IPS-15b (cell line): ENCODE data around the gene GRAP2.
"Not testable (repeated sequence)": the region's sequence is repeated elsewhere in the genome, so short reads cannot be mapped to it uniquely, and the experiment has no call there.

Experiments
- H3K27me3 ChIP-seq: one replicate; pipeline ENCODE4 v1.6.1; 2013; ENCODE audit warnings: low read length; ENCODE audit not compliant: control insufficient read depth, insufficient read depth
- H3K36me3 ChIP-seq: one replicate; pipeline ENCODE4 v1.6.1; 2013; ENCODE audit warnings: low read length; ENCODE audit not compliant: control insufficient read depth, insufficient read depth
- H3K4me1 ChIP-seq: one replicate; pipeline ENCODE4 v1.6.1; 2013; ENCODE audit warnings: mild to moderate bottlenecking, low read length; ENCODE audit not compliant: control insufficient read depth, insufficient read depth
- H3K4me3 ChIP-seq: one replicate; pipeline ENCODE4 v1.5.1; 2013; ENCODE audit warnings: low read depth, low read length
- H3K9ac ChIP-seq: one replicate; pipeline ENCODE4 v1.6.1; 2013; ENCODE audit warnings: low read depth, mild to moderate bottlenecking, low read length
- H3K9me3 ChIP-seq: one replicate; pipeline ENCODE4 v1.6.1; 2013; ENCODE audit warnings: mild to moderate bottlenecking, low read length; ENCODE audit not compliant: control insufficient read depth, insufficient read depth

The GRAP2 gene

GRCh38 chr22:39985383-39986035, 84.6 kb downstream of the GRAP2 start:
- Histone ChIP-seq H3K36me3 (no peaks in the 10 kb centered on the region), H3K9ac (no peak overlapping the region), H3K27me3 (peaks cover 22% of the 10 kb centered on the region), H3K4me3 (no peak overlapping the region), H3K4me1 (no peaks in the 10 kb centered on the region), H3K9me3 (no peaks in the 10 kb centered on the region)

GRCh38 chr22:39988386-39989114, 87.7 kb downstream of the GRAP2 start:
- peaks cover 42% of the 10 kb centered on the region for H3K27me3 ChIP-seq
- no peak overlapping the region for H3K4me3 ChIP-seq
- no peaks in the 10 kb centered on the region for H3K4me1 ChIP-seq
- no peak overlapping the region for H3K9ac ChIP-seq
- no peaks in the 10 kb centered on the region for H3K36me3 ChIP-seq
- H3K9me3 ChIP-seq = no peaks in the 10 kb centered on the region

- Histone ChIP-seq H3K36me3 (no peaks in the 10 kb centered on the region), H3K9ac (no peak overlapping the region), H3K4me3 (no peak overlapping the region), H3K27me3 (peaks cover 49% of the 10 kb centered on the region), H3K9me3 (no peaks in the 10 kb centered on the region), H3K4me1 (no peaks in the 10 kb centered on the region)
These were observed 88.7 kb downstream of the GRAP2 start for GRCh38 chr22:39989633-39990032.

- no peaks in the 10 kb centered on the region for H3K9me3 ChIP-seq
- H3K4me3 ChIP-seq = no peak overlapping the region
- H3K27me3 ChIP-seq = peaks cover 47% of the 10 kb centered on the region
- no peaks in the 10 kb centered on the region for H3K4me1 ChIP-seq
- H3K9ac ChIP-seq = no peak overlapping the region
- no peaks in the 10 kb centered on the region for H3K36me3 ChIP-seq
These were observed 89.8 kb downstream of the GRAP2 start for GRCh38 chr22:39990686-39991085.

- Histone ChIP-seq H3K9me3 (no peaks in the 10 kb centered on the region), H3K4me3 (no peak overlapping the region), H3K4me1 (peaks cover 3% of the 10 kb centered on the region), H3K9ac (no peak overlapping the region), H3K27me3 (peaks cover 45% of the 10 kb centered on the region), H3K36me3 (no peaks in the 10 kb centered on the region)
These were observed 90.4 kb downstream of the GRAP2 start for GRCh38 chr22:39991159-39991860.

GRCh38 chr22:39992088-39992826, 91.4 kb downstream of the GRAP2 start:
- Histone ChIP-seq H3K4me1 (peaks cover 13% of the 10 kb centered on the region), H3K9me3 (no peaks in the 10 kb centered on the region), H3K36me3 (no peaks in the 10 kb centered on the region), H3K9ac (no peak overlapping the region), H3K27me3 (peaks cover 47% of the 10 kb centered on the region), H3K4me3 (no peak overlapping the region)

GRCh38 chr22:39992894-39993293, 92.0 kb downstream of the GRAP2 start:
- not testable (repeated sequence) for H3K9ac ChIP-seq, H3K9me3 ChIP-seq, H3K4me3 ChIP-seq, H3K36me3 ChIP-seq
- peaks cover 19% of the 10 kb centered on the region for H3K4me1 ChIP-seq
- peaks cover 47% of the 10 kb centered on the region for H3K27me3 ChIP-seq

GRCh38 chr22:39994041-39994565, 93.2 kb downstream of the GRAP2 start:
- H3K27me3 ChIP-seq = peaks cover 41% of the 10 kb centered on the region
- H3K4me1 ChIP-seq = peaks cover 28% of the 10 kb centered on the region
- no peak overlapping the region for H3K9ac ChIP-seq
- peak overlapping the region; percentile 37 for H3K4me3 ChIP-seq
- H3K36me3 ChIP-seq = no peaks in the 10 kb centered on the region
- no peaks in the 10 kb centered on the region for H3K9me3 ChIP-seq

GRCh38 chr22:39994566-39995392, 93.9 kb downstream of the GRAP2 start, which contains the start of gene FAM83F:
Gene FAM83F (plus strand): TSS chr22:39994954. CDS start chr22:39995043, 89 bp downstream.
- Histone ChIP-seq H3K9ac (peak within 1 kb of the TSS; percentile 65), H3K4me1 (peaks cover 33% of the 10 kb centered on the region), H3K4me3 (peak within 1 kb of the TSS; percentile 72), H3K9me3 (no peaks in the 10 kb centered on the region), H3K36me3 (no peaks in the 10 kb centered on the region), H3K27me3 (peaks cover 34% of the 10 kb centered on the region)

GRCh38 chr22:39995393-39996252, 94.7 kb downstream of the GRAP2 start:
- Histone ChIP-seq H3K4me3 (peak overlapping the region; percentile 72), H3K9me3 (no peaks in the 10 kb centered on the region), H3K4me1 (peaks cover 40% of the 10 kb centered on the region), H3K9ac (peak overlapping the region; percentile 65), H3K27me3 (peaks cover 34% of the 10 kb centered on the region), H3K36me3 (peaks cover 5% of the 10 kb centered on the region)
